GM12878 (cell line): ENCODE data around the gene TMPRSS9. TPM values are rescaled to one million over a fixed set of nuclear protein-coding genes. Genes with fewer than 3 reads are reported as not detected.

Experiments
- ATAC-seq: fragments of 200-7000 bp; cut with Tn5 transposase; 3 replicates; pipeline ENCODE4 v1.9.1; 2020; ENCODE audit warnings: mild to moderate bottlenecking, moderate library complexity
- BruUV-seq: library from RNA; stranded (reverse); fragments of 400-500 nt; replicated peaks from 2 replicates; lab custom pipeline; 2021; lab: Mats Ljungman, UMichigan
- CTCF ChIA-PET: fragments of 300-600 bp; sonication (Branson Sonifier 250); formaldehyde crosslinking; extraction: SDS; loops from one replicate; lab custom pipeline; 2021; ENCODE audit warnings: inconsistent platforms; lab: Yijun Ruan, JAX
- POLR2A ChIA-PET: fragments of 350-600 bp; formaldehyde crosslinking; extraction: SDS; loops from one replicate; lab custom pipeline; 2021; ENCODE audit warnings: inconsistent platforms; lab: Charles Lee
- RAD21 ChIA-PET: fragments of 300-600 bp; sonication (Branson Sonifier 250); formaldehyde crosslinking; loops from one replicate; lab custom pipeline; 2023; ENCODE audit warnings: antibody characterized with exemption; ENCODE audit not compliant: unreplicated experiment; lab: Charles Lee
- SMC1A ChIA-PET: fragments of 300-600 bp; sonication (Branson Sonifier 250); formaldehyde crosslinking; loops from one replicate; lab custom pipeline; 2023; ENCODE audit not compliant: unreplicated experiment, uncharacterized antibody; lab: Charles Lee
- DNase-seq: peaks from one replicate; pipeline ENCODE4 v3.0.0-alpha.2; 2011; ENCODE audit warnings: low read depth, low spot score
- FAIRE-seq: peaks from 3 replicates; lab custom pipeline; 2011; peaks lifted over from hg19 to GRCh38; lab: Jason Lieb, UNC
- H2AFZ ChIP-seq: 2 replicates; pipeline ENCODE4 v1.6.0; 2011; ENCODE audit warnings: low read depth, low read length, control low read depth; ENCODE audit not compliant: control insufficient read depth
- H3K27ac ChIP-seq: 2 replicates; pipeline ENCODE4 v1.5.1; 2011; ENCODE audit warnings: control low read depth; ENCODE audit not compliant: control insufficient read depth, insufficient read depth
- H3K27me3 ChIP-seq, 2 experiments: replicated peaks in 1 of 2; 2 replicates each; pipeline versions ENCODE4 v1.6.0 to v1.6.1; 2011; ENCODE audit warnings: low read length in 1 of 2; ENCODE audit not compliant: control insufficient read depth in 2 of 2, insufficient read depth in 2 of 2
- H3K36me3 ChIP-seq, 2 experiments: 2 replicates each; pipeline ENCODE4 v1.5.1; 2011; ENCODE audit warnings: low read length in 1 of 2; ENCODE audit not compliant: control insufficient read depth in 2 of 2, insufficient read depth in 2 of 2
- H3K4me1 ChIP-seq: 2 replicates; pipeline ENCODE4 v1.6.1; 2011; ENCODE audit warnings: mild to moderate bottlenecking, low read length, moderate library complexity, mixed read lengths; ENCODE audit not compliant: control insufficient read depth, insufficient read depth
- H3K4me2 ChIP-seq: 2 replicates; pipeline ENCODE4 v1.6.0; 2011; ENCODE audit warnings: control low read depth; ENCODE audit not compliant: control insufficient read depth, insufficient read depth
- H3K4me3 ChIP-seq: fragments of 200-600 bp; sonication (generic); 2 replicates; pipeline ENCODE4 v1.5.1; 2016
- H3K79me2 ChIP-seq: 2 replicates; pipeline ENCODE4 v1.6.0; 2011; ENCODE audit warnings: low read length; ENCODE audit not compliant: control insufficient read depth, insufficient read depth
- H3K9ac ChIP-seq: 2 replicates; pipeline ENCODE4 v1.8.0; 2011; ENCODE audit warnings: low read length, control low read depth, mixed read lengths; ENCODE audit not compliant: control insufficient read depth, insufficient read depth
- H3K9me3 ChIP-seq: replicated peaks from 3 replicates; pipeline ENCODE4 v1.5.1; 2011; ENCODE audit warnings: mild to moderate bottlenecking, low read length; ENCODE audit not compliant: control insufficient read depth, insufficient read depth
- H4K20me1 ChIP-seq: 2 replicates; pipeline ENCODE4 v1.6.0; 2011; ENCODE audit not compliant: control insufficient read depth, insufficient read depth
- ATF2 ChIP-seq: IDR thresholded peaks from 2 replicates; pipeline ENCODE4 v1.6.1; 2012; ENCODE audit warnings: low read length, inconsistent platforms
- ATF7 ChIP-seq: fragments of 450-650 bp; IDR thresholded peaks from 2 replicates; pipeline ENCODE4 v1.6.1; 2016; ENCODE audit warnings: low read depth, mild to moderate bottlenecking
- EED ChIP-seq: sonication (generic); IDR thresholded peaks from 2 replicates; pipeline ENCODE4 v1.6.1; 2016; ENCODE audit warnings: antibody characterized with exemption, low read depth
- MEF2B ChIP-seq: fragments of 450-650 bp; IDR thresholded peaks from 2 replicates; pipeline ENCODE4 v1.6.1; 2018; ENCODE audit warnings: mild to moderate bottlenecking, moderate library complexity; ENCODE audit not compliant: partially characterized antibody, poor library complexity, severe bottlenecking
- MYC ChIP-seq: IDR thresholded peaks from 2 replicates; pipeline ENCODE4 v1.6.1; 2011; ENCODE audit warnings: mild to moderate bottlenecking, low read length, moderate library complexity, inconsistent platforms; ENCODE audit not compliant: insufficient read depth, insufficient replicate concordance, insufficient read length, severe bottlenecking
- NFIC ChIP-seq: IDR thresholded peaks from 2 replicates; pipeline ENCODE4 v1.6.1; 2012; ENCODE audit warnings: low read depth, mild to moderate bottlenecking, inconsistent platforms, low read length, moderate library complexity
- NFXL1 ChIP-seq: fragments of 450-650 bp; IDR thresholded peaks from 2 replicates; pipeline ENCODE4 v1.6.1; 2017; ENCODE audit warnings: antibody characterized with exemption, mild to moderate bottlenecking, borderline replicate concordance
- POLR2A ChIP-seq: IDR thresholded peaks from 2 replicates; pipeline ENCODE4 v1.6.1; 2011; ENCODE audit warnings: low read depth, mild to moderate bottlenecking, low read length
- POLR2AphosphoS5 ChIP-seq: IDR thresholded peaks from 2 replicates; pipeline ENCODE4 v1.6.1; 2011; ENCODE audit warnings: mild to moderate bottlenecking, low read length, inconsistent platforms
- RFX5 ChIP-seq: IDR thresholded peaks from 2 replicates; pipeline ENCODE4 v1.6.1; 2011; ENCODE audit warnings: low read depth, low read length, improper control_type of control experiment
- SUPT20H ChIP-seq: IDR thresholded peaks from 2 replicates; pipeline ENCODE4 v1.6.1; 2011; ENCODE audit warnings: low read depth, mild to moderate bottlenecking, low read length, moderate library complexity, borderline replicate concordance; ENCODE audit not compliant: control insufficient read depth
- TCF3 ChIP-seq: IDR thresholded peaks from 2 replicates; pipeline ENCODE4 v1.6.1; 2012; ENCODE audit warnings: low read depth, mild to moderate bottlenecking, low read length, borderline replicate concordance; ENCODE audit not compliant: insufficient read depth
- ZNF622 ChIP-seq: fragments of 450-650 bp; IDR thresholded peaks from 2 replicates; pipeline ENCODE4 v1.6.1; 2017; ENCODE audit warnings: mild to moderate bottlenecking, inconsistent platforms
- WGBS: methylation state at CpG from one replicate; pipeline ENCODE4 v1.1.6; 2016; ENCODE audit warnings: low lambda C conversion rate; ENCODE audit not compliant: insufficient replicate concordance, insufficient coverage; ENCODE audit errors: missing lambda C conversion rate; 5-methylcytosine and 5-hydroxymethylcytosine counted together
- in situ Hi-C: fragments of 300-500 bp; cut with MboI; formaldehyde crosslinking; loops from 9 replicates; pipeline ENCODE4 v1.14.3; 2018; ENCODE audit warnings: mixed read lengths
- intact Hi-C: fragments of 100-400 bp; cut with micrococcal nuclease; formaldehyde crosslinking; loops from one replicate; pipeline ENCODE4 v1.14.2; 2022; ENCODE audit not compliant: unreplicated experiment
- polyA plus RNA-seq, 11 experiments: library from polyadenylated mRNA; depleted of rRNA in 4 of 11; unstranded in 6 of 11; stranded (reverse) in 5 of 11; fragments of >200 nt; fragmentation: Nextera tagmentation in 4 of 11; fragmentation: Illumina TruSeq in 1 of 11; extraction: Ambion mirVana in 4 of 11; extraction: Trizol in 1 of 11; gene quantifications; 1 replicate in 1 of 11; 2 replicates in 10 of 11; pipeline versions ENCODE4 v1.2.1 to v1.2.3, GENCODE V29; 2011 to 2016; ENCODE audit warnings: inconsistent platforms in 2 of 11, missing spikeins in 2 of 11, low read depth in 1 of 11
- total RNA-seq, 4 experiments: library from RNA; depleted of rRNA in 3 of 4; stranded (reverse); fragments of >200 nt in 3 of 4; fragmentation: Illumina TruSeq in 1 of 4; extraction: Trizol in 1 of 4; gene quantifications; 2 replicates each; pipeline versions ENCODE4 v1.2.1 to v1.2.3, GENCODE V29; 2013 to 2021

Gene TMPRSS9
- total and polyA plus RNA-seq, 10 of the 15 experiments (the other 5 are each of a cell fraction or from before 2014, with no cell fraction given) = 0.24 TPM; not detected in 9

- no peaks in the 10 kb centered on the region for H3K9me3 ChIP-seq
- TF ChIP-seq POLR2A (peak; percentile 20; the same call in 1 of the 2 replicates), ZNF622 (no peak), EED (no peak), NFXL1 (no peak)
- H3K27ac ChIP-seq = no peak overlapping the region
- in situ Hi-C loops = no loop called here
- no TSS peak for BruUV-seq
- DNase-seq = no peak
- no peaks in the 10 kb centered on the region for H4K20me1 ChIP-seq
- H3K27me3 ChIP-seq = no peaks in the 10 kb centered on the region
- H3K79me2 ChIP-seq = no peaks in the 10 kb centered on the region
- no peak overlapping the region for H3K4me2 ChIP-seq
- RAD21 ChIA-PET = no interaction called here
- no peak for ATAC-seq
- POLR2A ChIA-PET = no interaction called here
- no peak overlapping the region for H2AFZ ChIP-seq
- intact Hi-C loops = no loop called here
- H3K4me3 ChIP-seq = no peak overlapping the region
- H3K36me3 ChIP-seq = no peaks in the 10 kb centered on the region
- CTCF ChIA-PET = no interaction called here
- WGBS = 96% methylated on average over 29 of the region's 29 CpGs
- no peak for FAIRE-seq
- no peak overlapping the region for H3K9ac ChIP-seq
- SMC1A ChIA-PET = no interaction called here
- H3K4me1 ChIP-seq = no peaks in the 10 kb centered on the region
Measured at GRCh38 chr19:2415281-2415972, 55.4 kb downstream of the TMPRSS9 start.

GRCh38 chr19:2415973-2416319 lies 55.9 kb downstream of the TMPRSS9 start:
- CTCF ChIA-PET = no interaction called here
- TF ChIP-seq SUPT20H (no peak), NFIC (no peak), MYC (no peak), TCF3 (no peak), ATF2 (no peak), RFX5 (no peak), POLR2AphosphoS5 (no peak), ATF7 (no peak), MEF2B (no peak)

More at GRCh38 chr19:2415973-2416319, 55.9 kb downstream of the TMPRSS9 start:
- Histone ChIP-seq H2AFZ (no peak overlapping the region), H3K36me3 (no peaks in the 10 kb centered on the region), H3K27me3 (no peaks in the 10 kb centered on the region), H3K9ac (no peak overlapping the region), H3K9me3 (no peaks in the 10 kb centered on the region), H3K27ac (no peak overlapping the region), H3K4me1 (no peaks in the 10 kb centered on the region), H3K79me2 (no peaks in the 10 kb centered on the region), H3K4me3 (no peak overlapping the region), H3K4me2 (no peak overlapping the region), H4K20me1 (no peaks in the 10 kb centered on the region)
- ChIA-PET POLR2A (no interaction called here), SMC1A (no interaction called here), RAD21 (no interaction called here)
- WGBS = 66% methylated on average over 6 of the region's 6 CpGs
- intact Hi-C loops = no loop called here
- FAIRE-seq = no peak
- DNase-seq = no peak
- in situ Hi-C loops = no loop called here
- no peak; the same call in 2 of the 3 replicates for ATAC-seq
- BruUV-seq = no TSS peak
